ENCODE measurements around the gene SELENBP1. TPM values are rescaled to one million over a fixed set of nuclear protein-coding genes. Genes with fewer than 3 reads are reported as not detected.

SELENBP1 gene
- total RNA-seq, 4 donors from 2014 or later = 32.6 to 100 (median 54.7) TPM

GRCh38 chr1:151324390-151324930 lies 48.0 kb downstream of the SELENBP1 start:
- no peak for TF ChIP-seq CTCF (IDR thresholded peaks at IDR 0.05; ENCODE audit: low read depth)

- no peak for TF ChIP-seq CTCF (IDR thresholded peaks at IDR 0.05; ENCODE audit: low read depth)
These were observed 53.5 kb downstream of the SELENBP1 start for GRCh38 chr1:151318975-151319374.

GRCh38 chr1:151315565-151316235 lies 56.8 kb downstream of the SELENBP1 start:
- TF ChIP-seq CTCF (IDR thresholded peaks at IDR 0.05; ENCODE audit: low read depth) = no peak

Other genes with a start within 250 kb of the SELENBP1 start
- 10 to 100 TPM in 1 of 4 donors, 1 to 10 TPM in 3; 4.0 to 19.2 (median 5.3) TPM for gene SEMA6C, start 226.1 kb downstream of the SELENBP1 start, total RNA-seq
- 10 to 100 TPM in 2 of 4 donors, 1 to 10 TPM in 2; 5.7 to 30.9 (median 11.5) TPM for gene TNFAIP8L2, start 216.1 kb downstream of the SELENBP1 start, total RNA-seq
- gene LYSMD1, start 206.8 kb downstream of the SELENBP1 start, total RNA-seq = 10 to 100 TPM; 10.1 to 15.0 (median 10.9) TPM
- gene SCNM1, start 206.6 kb downstream of the SELENBP1 start, total RNA-seq = 10 to 100 TPM; 20.3 to 34.6 (median 25.8) TPM
- gene TMOD4, start 196.7 kb downstream of the SELENBP1 start, total RNA-seq = not detected
- 10 to 100 TPM; 21.9 to 39.2 (median 26.5) TPM for gene VPS72, start 182.5 kb downstream of the SELENBP1 start, total RNA-seq
- 10 to 100 TPM; 29.7 to 70.9 (median 46.6) TPM for gene PIP5K1A, start 174.2 kb downstream of the SELENBP1 start, total RNA-seq
- 100 to 1,000 TPM; 113 to 200 (median 160) TPM for gene PSMD4, start 118.0 kb downstream of the SELENBP1 start, total RNA-seq
- gene ZNF687, start 90.4 kb downstream of the SELENBP1 start, total RNA-seq = 10 to 100 TPM in 3 of 4 donors, 1 to 10 TPM in 1; 7.8 to 19.8 (median 17.7) TPM
- gene PI4KB, start 45.3 kb downstream of the SELENBP1 start, total RNA-seq = 10 to 100 TPM; 50.0 to 73.1 (median 56.0) TPM
- gene RFX5, start 25.5 kb downstream of the SELENBP1 start, total RNA-seq = 10 to 100 TPM; 20.2 to 27.5 (median 22.8) TPM
- gene PSMB4, start 26.9 kb upstream of the SELENBP1 start, total RNA-seq = 100 to 1,000 TPM; 197 to 298 (median 246) TPM
- gene POGZ, start 86.8 kb upstream of the SELENBP1 start, total RNA-seq = 10 to 100 TPM; 39.9 to 51.6 (median 47.3) TPM
- under 1 TPM in 2 of 4 donors, not detected in 2; 0.44 to 0.98 TPM for gene CGN, start 138.7 kb upstream of the SELENBP1 start, total RNA-seq
- 1 to 10 TPM; 3.8 to 7.5 (median 5.8) TPM for gene TUFT1, start 167.6 kb upstream of the SELENBP1 start, total RNA-seq
- gene SNX27, start 239.3 kb upstream of the SELENBP1 start, total RNA-seq = 10 to 100 TPM; 30.0 to 62.2 (median 46.6) TPM